SK-N-MC (cell line): ENCODE results near the gene PLEKHO2.

ENCODE experiments used
- EZH2 ChIP-seq: fragments of 200-600 bp; sonication (generic); IDR thresholded peaks from one replicate; pipeline ENCODE4 v1.6.1; 2017; ENCODE audit warnings: antibody characterized with exemption
- POLR2AphosphoS5 ChIP-seq: IDR thresholded peaks from 2 replicates; pipeline ENCODE4 v1.6.1; 2012; ENCODE audit warnings: mild to moderate bottlenecking, low read depth, low read length, borderline replicate concordance

GRCh38 chr15:64878705-64879104, 37.0 kb downstream of the PLEKHO2 start:
- TF ChIP-seq EZH2 (no peak), POLR2AphosphoS5 (no peak)
